Lower leg skin (tissue), 4 donors: ENCODE data around the gene PAFAH1B2. TPM values are rescaled to one million over a fixed set of nuclear protein-coding genes. Genes with fewer than 3 reads are reported as not detected.

ENCODE experiments used
- DNase-seq, 2 donors: peaks; one replicate each; pipeline ENCODE4 v3.0.0-alpha.2; 2019; ENCODE audit warnings: low spot score in 2 of 2
- H3K4me3 ChIP-seq: fragments of 200-600 bp; sonication (generic); 2 replicates; pipeline ENCODE4 v1.5.1; 2017; ENCODE audit warnings: mild to moderate bottlenecking, low read depth; ENCODE audit not compliant: poor library complexity, severe bottlenecking
- POLR2A ChIP-seq, 2 donors: fragments of 450-650 bp; IDR thresholded peaks; one replicate each; pipeline ENCODE4 v1.6.1; 2016 to 2017; ENCODE audit warnings: antibody characterized with exemption in 2 of 2, mild to moderate bottlenecking in 1 of 2, moderate library complexity in 1 of 2
- WGBS, 2 donors: methylation state at CpG; one replicate each; pipeline ENCODE4 v1.1.5; 2018; 5-methylcytosine and 5-hydroxymethylcytosine counted together
- intact Hi-C: fragments of 100-400 bp; cut with DNase I; formaldehyde crosslinking; loops from one replicate; pipeline ENCODE4 v1.15.0; 2023; ENCODE audit warnings: low total_unique reads
- total RNA-seq, 4 donors: library from RNA; depleted of rRNA; stranded (reverse); fragments of >200 nt; gene quantifications; one replicate each; pipeline ENCODE4 v1.1.0, GENCODE V29; 2016
- TF ChIP-seq, protein P1 (sequence below), 3 donors: fragments of 450-650 bp; IDR thresholded peaks; one replicate each; pipeline ENCODE4 v1.5.1; 2016; ENCODE audit warnings: antibody characterized with exemption in 3 of 3, mild to moderate bottlenecking in 3 of 3, moderate library complexity in 2 of 3

The PAFAH1B2 gene, protein sequence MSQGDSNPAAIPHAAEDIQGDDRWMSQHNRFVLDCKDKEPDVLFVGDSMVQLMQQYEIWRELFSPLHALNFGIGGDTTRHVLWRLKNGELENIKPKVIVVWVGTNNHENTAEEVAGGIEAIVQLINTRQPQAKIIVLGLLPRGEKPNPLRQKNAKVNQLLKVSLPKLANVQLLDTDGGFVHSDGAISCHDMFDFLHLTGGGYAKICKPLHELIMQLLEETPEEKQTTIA
- 10 to 100 TPM; 49.1 to 72.4 (median 62.5) TPM for total RNA-seq

DNA sequence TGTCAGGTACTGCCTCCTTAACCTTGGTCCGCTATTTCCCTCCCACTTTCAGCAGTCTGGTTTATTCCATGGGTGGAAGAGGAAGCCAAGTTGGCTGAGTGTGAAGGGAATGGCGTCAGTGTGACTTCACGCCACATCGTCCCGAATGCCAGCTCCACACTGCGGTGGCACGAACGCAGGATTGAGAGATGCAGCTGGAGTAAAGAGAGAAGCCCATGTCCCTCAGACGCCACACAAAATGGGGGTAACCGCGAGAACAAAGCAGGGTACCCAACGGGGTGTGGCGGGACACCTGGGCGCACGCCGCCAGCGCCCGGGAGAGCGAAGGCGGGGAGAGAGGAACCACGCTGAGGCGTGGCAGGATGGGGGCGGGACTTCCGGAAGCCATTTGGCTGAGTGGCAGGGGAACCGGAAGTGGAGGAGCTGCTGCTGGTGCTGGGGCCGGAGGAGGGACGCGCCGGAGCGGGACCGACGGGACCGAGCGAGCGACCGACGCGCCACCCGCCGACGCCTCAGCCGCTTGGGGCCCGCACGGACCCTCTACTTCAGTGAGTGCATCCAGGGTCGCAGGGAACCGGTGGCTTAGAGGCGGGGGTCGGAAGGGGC lies at the start of gene PAFAH1B2:
PAFAH1B2 (plus strand) TSS at position 417 of the 606 bp plus-strand sequence. CDS start 8,161 bp downstream, outside the sequence.
- peak; percentile 91 to 99 for DNase-seq
- intact Hi-C loops, result no loop called here
- TF ChIP-seq, protein P1, sequence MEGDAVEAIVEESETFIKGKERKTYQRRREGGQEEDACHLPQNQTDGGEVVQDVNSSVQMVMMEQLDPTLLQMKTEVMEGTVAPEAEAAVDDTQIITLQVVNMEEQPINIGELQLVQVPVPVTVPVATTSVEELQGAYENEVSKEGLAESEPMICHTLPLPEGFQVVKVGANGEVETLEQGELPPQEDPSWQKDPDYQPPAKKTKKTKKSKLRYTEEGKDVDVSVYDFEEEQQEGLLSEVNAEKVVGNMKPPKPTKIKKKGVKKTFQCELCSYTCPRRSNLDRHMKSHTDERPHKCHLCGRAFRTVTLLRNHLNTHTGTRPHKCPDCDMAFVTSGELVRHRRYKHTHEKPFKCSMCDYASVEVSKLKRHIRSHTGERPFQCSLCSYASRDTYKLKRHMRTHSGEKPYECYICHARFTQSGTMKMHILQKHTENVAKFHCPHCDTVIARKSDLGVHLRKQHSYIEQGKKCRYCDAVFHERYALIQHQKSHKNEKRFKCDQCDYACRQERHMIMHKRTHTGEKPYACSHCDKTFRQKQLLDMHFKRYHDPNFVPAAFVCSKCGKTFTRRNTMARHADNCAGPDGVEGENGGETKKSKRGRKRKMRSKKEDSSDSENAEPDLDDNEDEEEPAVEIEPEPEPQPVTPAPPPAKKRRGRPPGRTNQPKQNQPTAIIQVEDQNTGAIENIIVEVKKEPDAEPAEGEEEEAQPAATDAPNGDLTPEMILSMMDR (IDR thresholded peaks at IDR 0.05), result no peak
- TF ChIP-seq POLR2A (IDR thresholded peaks at IDR 0.05), result peak in 1 of 2 donors; percentile 45
- peak within 1 kb of the TSS; percentile 83 for H3K4me3 ChIP-seq
- 1 to 2% methylated on average over 37 to 48 of the region's 48 CpGs for WGBS, 2 donors

DNA sequence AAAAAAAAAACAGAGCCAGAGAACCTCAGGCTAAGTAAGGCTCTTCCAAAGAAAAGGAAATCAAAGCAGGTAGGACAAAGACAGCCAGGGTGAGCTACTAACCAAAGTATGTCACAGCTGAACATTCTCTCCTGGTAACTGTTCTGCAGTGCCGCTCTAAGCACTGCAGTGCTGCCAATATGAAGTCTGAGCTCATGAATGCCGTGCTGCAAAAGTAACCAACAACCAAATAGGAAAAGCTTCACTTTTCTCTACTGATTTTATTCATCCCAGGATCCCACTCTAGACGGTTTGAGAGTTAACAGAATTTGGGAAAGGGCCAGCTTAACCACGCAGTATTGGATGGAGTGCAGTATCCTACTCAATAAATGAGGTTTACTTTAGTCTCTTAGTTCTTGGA lies 49.3 kb upstream of the PAFAH1B2 start:
- no peak for TF ChIP-seq POLR2A (IDR thresholded peaks at IDR 0.05)
- TF ChIP-seq, protein P1 (IDR thresholded peaks at IDR 0.05), result no peak
- WGBS, 2 donors, result 13 to 21% methylated on average over 4 of the region's 4 CpGs
- intact Hi-C loops, result loop anchor here (5.0 kb wide), 1 partner anchor 212 kb away; no protein-coding TSS in a partner anchor
- DNase-seq, result no peak
- no peak overlapping the region for H3K4me3 ChIP-seq

DNA sequence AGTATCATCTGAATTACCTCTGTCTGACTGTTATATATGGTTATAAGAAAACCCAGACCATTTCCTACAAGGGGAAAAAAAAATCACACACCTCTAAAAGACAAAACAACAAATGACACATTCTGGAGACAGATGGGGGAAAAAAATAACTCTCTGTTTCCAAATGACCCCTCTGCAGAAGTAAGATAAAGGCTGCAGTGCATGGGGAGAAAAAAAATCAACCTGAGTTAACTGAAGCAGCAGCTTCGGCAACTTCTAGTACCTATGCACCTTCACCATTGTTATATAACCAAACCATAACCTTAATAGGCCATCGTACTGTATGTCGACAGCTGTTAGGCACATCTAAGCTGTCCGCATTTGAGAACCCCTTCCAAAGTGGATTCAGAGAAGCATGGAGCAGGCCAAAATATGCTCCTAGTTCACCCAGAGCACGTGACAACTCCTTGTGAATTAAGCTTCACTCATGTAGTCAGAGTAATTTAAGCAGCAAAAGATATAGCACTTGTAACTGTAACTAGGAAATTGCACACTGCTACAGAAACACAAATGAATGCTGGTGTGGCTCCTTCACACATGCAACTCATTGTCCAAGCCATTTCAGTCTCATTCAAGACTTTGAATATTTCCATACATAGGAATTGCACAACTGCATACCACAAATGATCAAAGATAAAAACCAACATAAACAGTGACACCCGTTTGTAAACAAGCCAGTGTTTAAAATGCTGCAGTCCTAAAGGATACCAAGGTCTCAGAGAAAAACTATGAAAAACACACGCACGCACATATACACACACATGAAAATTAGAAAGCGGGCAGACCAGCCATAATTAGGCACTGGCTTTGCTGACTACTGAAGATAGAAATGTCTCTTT lies 48.6 kb upstream of the PAFAH1B2 start:
- no peak for DNase-seq
- intact Hi-C loops, result loop anchor here (5.0 kb wide), 1 partner anchor 213 kb away; no protein-coding TSS in a partner anchor
- WGBS, 2 donors, result 17 to 30% methylated on average over 9 of the region's 9 CpGs
- no peak overlapping the region for H3K4me3 ChIP-seq
- TF ChIP-seq, protein P1 (IDR thresholded peaks at IDR 0.05), result no peak
- no peak for TF ChIP-seq POLR2A (IDR thresholded peaks at IDR 0.05)

DNA sequence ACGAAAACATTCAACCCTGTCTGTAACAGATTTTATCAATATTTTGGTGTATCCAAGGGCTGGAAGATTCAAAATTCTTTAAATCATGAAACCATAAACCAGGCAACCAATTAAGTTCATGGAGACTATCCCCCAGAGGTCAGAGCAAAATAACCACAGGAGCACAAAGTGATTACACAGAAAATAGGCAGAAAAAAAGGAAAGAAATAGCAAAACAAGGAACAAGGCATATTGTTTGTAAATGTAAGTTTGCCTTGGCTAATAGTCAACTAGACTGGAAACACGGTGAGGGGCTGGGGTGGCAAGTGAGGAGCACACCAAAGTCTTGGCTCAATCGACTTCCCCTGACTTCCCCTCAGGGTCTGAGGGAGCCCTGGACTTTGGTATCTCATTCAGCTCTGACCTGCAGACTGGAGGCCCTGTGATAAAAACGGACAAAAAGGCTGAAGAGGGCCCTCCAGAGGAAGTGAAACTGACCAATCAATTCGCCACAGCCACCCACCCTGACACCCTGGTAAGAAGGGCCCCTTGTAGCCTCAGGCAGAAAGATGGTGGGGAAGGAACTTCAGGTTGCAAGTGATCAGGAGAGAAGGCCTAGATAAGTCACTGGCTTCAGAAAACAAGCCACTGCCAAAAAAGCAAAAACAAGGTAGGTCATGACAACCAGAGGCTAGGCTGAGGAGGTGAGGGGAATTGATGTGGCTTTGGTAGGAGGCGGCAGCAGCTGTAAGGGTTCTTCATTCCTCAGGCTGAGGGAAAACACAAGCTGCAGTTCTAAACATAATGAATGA lies 47.7 kb upstream of the PAFAH1B2 start:
- TF ChIP-seq POLR2A (IDR thresholded peaks at IDR 0.05), result no peak
- TF ChIP-seq, protein P1 (IDR thresholded peaks at IDR 0.05), result no peak
- peak in 1 of 2 donors; percentile 84 for DNase-seq
- H3K4me3 ChIP-seq, result no peak overlapping the region
- intact Hi-C loops, result loop anchor here (5.0 kb wide), 1 partner anchor 214 kb away; no protein-coding TSS in a partner anchor
- WGBS, 2 donors, result 28 to 33% methylated on average over 6 of the region's 6 CpGs

DNA sequence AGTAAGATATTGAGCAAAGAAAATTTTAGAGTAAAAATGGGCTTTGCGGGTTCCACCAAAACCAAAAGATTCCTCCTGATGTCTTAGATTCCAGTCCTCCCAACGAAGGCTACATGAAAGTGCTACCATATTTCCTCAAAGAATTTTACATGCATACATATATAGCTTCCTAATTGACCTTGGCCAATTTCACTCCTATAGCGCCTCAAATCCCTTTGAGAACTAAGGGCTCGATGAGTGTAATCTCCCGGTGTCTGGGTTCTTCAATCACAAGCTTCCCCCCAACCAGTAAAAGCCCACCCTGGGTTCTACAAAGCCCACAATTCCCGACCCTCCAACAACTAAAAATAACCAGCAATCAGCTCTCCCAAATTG lies 47.1 kb upstream of the PAFAH1B2 start:
- TF ChIP-seq, protein P1 (IDR thresholded peaks at IDR 0.05), result no peak
- no peak for TF ChIP-seq POLR2A (IDR thresholded peaks at IDR 0.05)
- no peak for DNase-seq
- peak overlapping the region; percentile 98 for H3K4me3 ChIP-seq
- 37 to 41% methylated on average over 6 of the region's 6 CpGs for WGBS, 2 donors
- intact Hi-C loops, result loop anchor here (5.0 kb wide), 1 partner anchor 215 kb away; no protein-coding TSS in a partner anchor
